ENCODE results near the gene CBX4.

Gene CBX4

GRCh38 chr17:79792984-79793923 lies 46.0 kb downstream of the CBX4 start:
- DNase-seq, result no peak
- TF ChIP-seq CTCF (IDR thresholded peaks at IDR 0.05; ENCODE audit: low read depth, low read length), result no peak
- H3K36me3 ChIP-seq, result peaks cover 27% of the 10 kb centered on the region
- no peak overlapping the region for H3K4me3 ChIP-seq (ENCODE audit: low read depth, low read length)
- no peaks in the 10 kb centered on the region for H3K27me3 ChIP-seq (ENCODE audit: insufficient read depth, low read depth, severe bottlenecking)
- H3K27ac ChIP-seq, result no peak overlapping the region
- no peaks in the 10 kb centered on the region for H3K9me3 ChIP-seq (ENCODE audit: severe bottlenecking)

DNA sequence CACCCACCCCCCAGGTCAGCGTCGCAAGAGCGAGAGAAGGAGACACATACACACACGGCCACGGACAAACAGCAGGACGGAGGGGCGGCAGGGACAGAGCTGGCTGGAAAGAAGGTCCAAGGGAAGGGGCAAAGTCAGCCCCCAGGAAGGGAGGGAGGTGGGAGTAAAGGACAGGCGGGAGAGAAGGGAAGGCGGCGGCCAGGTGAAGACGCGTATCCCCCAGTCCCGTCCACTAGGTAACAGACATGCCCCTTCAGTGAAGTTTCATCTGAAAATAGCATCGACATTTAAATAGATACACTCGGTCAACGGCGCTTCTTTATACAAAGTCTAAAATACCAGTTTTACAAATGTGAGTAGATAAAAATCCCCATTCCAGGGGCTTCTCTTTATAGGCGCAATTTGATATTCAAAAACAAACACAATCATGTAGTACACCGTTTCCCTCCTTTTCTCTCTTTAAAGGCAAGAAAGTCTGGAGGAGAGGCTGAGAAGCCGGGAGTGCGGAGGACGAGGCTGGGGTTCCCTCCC lies 46.8 kb downstream of the CBX4 start:
- H3K4me3 ChIP-seq (ENCODE audit: low read depth, low read length), result no peak overlapping the region
- TF ChIP-seq CTCF (IDR thresholded peaks at IDR 0.05; ENCODE audit: low read depth, low read length), result no peak
- DNase-seq, result no peak
- peaks cover 27% of the 10 kb centered on the region for H3K36me3 ChIP-seq
- H3K27me3 ChIP-seq (ENCODE audit: insufficient read depth, low read depth, severe bottlenecking), result no peaks in the 10 kb centered on the region
- no peak overlapping the region for H3K27ac ChIP-seq
- no peaks in the 10 kb centered on the region for H3K9me3 ChIP-seq (ENCODE audit: severe bottlenecking)

GRCh38 chr17:79791735-79792161 lies 47.5 kb downstream of the CBX4 start:
- no peak for TF ChIP-seq CTCF (IDR thresholded peaks at IDR 0.05; ENCODE audit: low read depth, low read length)
- no peak for DNase-seq
- Histone ChIP-seq H3K9me3 (ENCODE audit: severe bottlenecking) (no peaks in the 10 kb centered on the region), H3K4me3 (ENCODE audit: low read depth, low read length) (no peak overlapping the region), H3K36me3 (peaks cover 30% of the 10 kb centered on the region), H3K27me3 (ENCODE audit: insufficient read depth, low read depth, severe bottlenecking) (no peaks in the 10 kb centered on the region), H3K27ac (no peak overlapping the region)

DNA sequence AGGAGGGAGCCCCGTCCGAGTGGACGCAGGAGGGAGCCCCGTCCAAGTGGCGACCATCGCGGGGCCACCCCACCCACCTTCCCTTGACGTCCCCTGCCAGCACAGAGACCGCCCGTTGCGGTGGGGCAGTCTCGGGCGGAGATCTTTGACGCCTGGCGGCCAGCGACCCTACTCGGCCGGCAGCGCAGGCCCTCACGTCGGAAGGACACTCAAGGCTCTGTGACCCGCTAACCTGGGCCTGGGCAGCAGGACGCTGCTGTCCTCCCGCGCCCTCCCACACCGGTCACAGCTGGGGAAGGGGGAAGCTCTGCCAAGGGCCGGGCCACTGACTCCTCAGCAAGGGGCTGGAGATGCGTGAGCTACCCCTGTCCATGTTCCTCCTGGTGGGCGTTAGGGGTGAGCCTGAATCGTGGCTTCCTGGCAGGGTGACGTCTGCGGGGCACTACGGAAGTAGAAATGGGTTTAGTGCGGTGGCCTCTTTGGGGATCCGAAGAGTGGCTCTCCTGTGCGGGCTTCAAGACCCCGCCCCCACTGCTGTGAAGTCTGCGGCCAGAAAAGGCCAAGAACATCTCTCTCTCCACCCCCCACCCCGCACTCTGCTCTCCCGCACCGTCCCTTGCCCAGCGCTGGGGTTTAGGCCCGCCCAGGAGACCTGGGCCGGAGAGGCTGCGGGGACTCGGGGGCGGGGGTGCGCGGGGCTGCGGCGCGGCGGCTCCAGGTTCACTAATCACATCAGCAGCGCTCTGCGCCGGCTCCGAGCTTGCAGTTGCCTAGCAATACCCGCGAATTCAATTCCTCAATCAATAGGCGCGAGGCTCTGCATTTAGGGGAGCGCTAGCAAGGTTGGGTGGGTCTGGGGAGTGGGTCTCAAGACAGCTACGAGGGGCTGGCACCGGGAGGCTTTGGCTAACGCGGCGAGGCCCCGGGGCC lies 48.2 kb downstream of the CBX4 start:
- Histone ChIP-seq H3K27ac (no peak overlapping the region), H3K4me3 (ENCODE audit: low read depth, low read length) (no peak overlapping the region), H3K36me3 (peaks cover 35% of the 10 kb centered on the region), H3K27me3 (ENCODE audit: insufficient read depth, low read depth, severe bottlenecking) (no peaks in the 10 kb centered on the region), H3K9me3 (ENCODE audit: severe bottlenecking) (no peaks in the 10 kb centered on the region)
- DNase-seq, result no peak
- TF ChIP-seq CTCF (IDR thresholded peaks at IDR 0.05; ENCODE audit: low read depth, low read length), result no peak

GRCh38 chr17:79789943-79790804 lies 49.1 kb downstream of the CBX4 start:
- Histone ChIP-seq H3K9me3 (ENCODE audit: severe bottlenecking) (no peaks in the 10 kb centered on the region), H3K27me3 (ENCODE audit: insufficient read depth, low read depth, severe bottlenecking) (no peaks in the 10 kb centered on the region), H3K4me3 (ENCODE audit: low read depth, low read length) (peak overlapping the region; percentile 58), H3K27ac (no peak overlapping the region; the same call in 1 of the 2 replicates), H3K36me3 (peaks cover 37% of the 10 kb centered on the region)
- peak; percentile 81 for TF ChIP-seq CTCF (IDR thresholded peaks at IDR 0.05; ENCODE audit: low read depth, low read length)
- DNase-seq, result peak; percentile 78

Data from WERI-Rb-1 (cell line).